A673 (cell line): ENCODE results near the gene EYS.

Experiments used
- EZH2 ChIP-seq: fragments of 200-600 bp; sonication (generic); IDR thresholded peaks from 2 replicates; pipeline ENCODE4 v1.6.1; 2017; ENCODE audit warnings: borderline replicate concordance, low read depth, mild to moderate bottlenecking, mixed read lengths, antibody characterized with exemption, low read length; ENCODE audit not compliant: poor library complexity, severe bottlenecking
- TF ChIP-seq, protein P1 (sequence below): fragments of 300-800, 200-600 bp; sonication (generic); conservative IDR thresholded peaks from 2 replicates; pipeline ENCODE4 v1.5.1; 2017; ENCODE audit warnings: low read depth, mild to moderate bottlenecking, antibody characterized with exemption, low read length, moderate library complexity, mixed read lengths

DNA sequence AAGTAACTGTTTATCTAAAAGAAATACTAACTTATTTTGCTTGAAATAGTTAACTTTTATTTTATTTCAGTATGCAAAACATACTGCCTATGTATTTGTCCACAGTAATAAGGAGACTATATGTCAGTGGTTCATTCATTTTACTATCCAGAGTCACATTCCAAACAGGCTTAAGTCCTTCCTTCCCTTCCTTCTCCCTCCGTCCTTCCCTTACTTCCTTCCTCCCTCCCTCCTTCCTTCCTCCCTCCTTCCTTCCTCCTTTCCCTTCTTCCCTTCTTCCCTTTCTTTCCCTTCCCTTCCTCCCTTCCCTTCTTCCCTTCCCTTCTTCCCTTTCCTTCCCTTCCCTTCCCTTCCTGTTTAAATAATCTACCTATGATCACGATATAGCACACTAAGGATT, 899.2 kb downstream of the EYS start:
- TF ChIP-seq, protein P1, sequence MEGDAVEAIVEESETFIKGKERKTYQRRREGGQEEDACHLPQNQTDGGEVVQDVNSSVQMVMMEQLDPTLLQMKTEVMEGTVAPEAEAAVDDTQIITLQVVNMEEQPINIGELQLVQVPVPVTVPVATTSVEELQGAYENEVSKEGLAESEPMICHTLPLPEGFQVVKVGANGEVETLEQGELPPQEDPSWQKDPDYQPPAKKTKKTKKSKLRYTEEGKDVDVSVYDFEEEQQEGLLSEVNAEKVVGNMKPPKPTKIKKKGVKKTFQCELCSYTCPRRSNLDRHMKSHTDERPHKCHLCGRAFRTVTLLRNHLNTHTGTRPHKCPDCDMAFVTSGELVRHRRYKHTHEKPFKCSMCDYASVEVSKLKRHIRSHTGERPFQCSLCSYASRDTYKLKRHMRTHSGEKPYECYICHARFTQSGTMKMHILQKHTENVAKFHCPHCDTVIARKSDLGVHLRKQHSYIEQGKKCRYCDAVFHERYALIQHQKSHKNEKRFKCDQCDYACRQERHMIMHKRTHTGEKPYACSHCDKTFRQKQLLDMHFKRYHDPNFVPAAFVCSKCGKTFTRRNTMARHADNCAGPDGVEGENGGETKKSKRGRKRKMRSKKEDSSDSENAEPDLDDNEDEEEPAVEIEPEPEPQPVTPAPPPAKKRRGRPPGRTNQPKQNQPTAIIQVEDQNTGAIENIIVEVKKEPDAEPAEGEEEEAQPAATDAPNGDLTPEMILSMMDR = no peak
- no peak for TF ChIP-seq EZH2
